Heart left ventricle (tissue), 16 donors: ENCODE measurements around the gene C6orf136. TPM values are rescaled to one million over a fixed set of nuclear protein-coding genes. Genes with fewer than 3 reads are reported as not detected.

Source experiments
- ATAC-seq, 4 donors: fragments of 200-7000 bp; cut with Tn5 transposase; one replicate each; pipeline ENCODE4 v1.9.1; 2020 to 2022; ENCODE audit warnings: moderate library complexity in 4 of 4, mild to moderate bottlenecking in 3 of 4, moderate number of reproducible peaks in 1 of 4
- DNase-seq, 5 donors: peaks; one replicate each; pipeline ENCODE4 v3.0.0-alpha.2; 2020
- H3K27ac ChIP-seq, 12 donors: fragments of 200-600 bp; sonication (generic) in 4 of 12; one replicate each; pipeline versions ENCODE4 v1.5.0 to v1.8.0; 2016 to 2022; ENCODE audit warnings: mild to moderate bottlenecking in 2 of 12
- H3K27me3 ChIP-seq, 9 donors: fragments of 200-600 bp; sonication (generic) in 2 of 9; one replicate each; pipeline versions ENCODE4 v1.5.1 to v1.8.0; 2016 to 2022; ENCODE audit warnings: mild to moderate bottlenecking in 3 of 9
- H3K36me3 ChIP-seq, 9 donors: fragments of 200-600 bp; sonication (generic) in 2 of 9; one replicate each; pipeline versions ENCODE4 v1.5.0 to v1.8.0; 2018 to 2022; ENCODE audit warnings: mild to moderate bottlenecking in 2 of 9
- H3K4me1 ChIP-seq, 12 donors: fragments of 200-600 bp; sonication (generic) in 4 of 12; one replicate each; pipeline versions ENCODE4 v1.5.0 to v1.8.0; 2016 to 2022; ENCODE audit warnings: mild to moderate bottlenecking in 3 of 12
- H3K4me3 ChIP-seq, 12 donors: fragments of 200-600 bp; sonication (generic) in 4 of 12; one replicate each; pipeline versions ENCODE4 v1.5.0 to v1.8.0; 2017 to 2022; ENCODE audit warnings: mild to moderate bottlenecking in 9 of 12, moderate library complexity in 4 of 12
- H3K9me3 ChIP-seq, 12 donors: fragments of 200-600 bp; sonication (generic) in 4 of 12; one replicate each; pipeline versions ENCODE4 v1.5.0 to v1.8.0; 2016 to 2022; ENCODE audit warnings: mild to moderate bottlenecking in 1 of 12
- CTCF ChIP-seq, 12 donors: fragments of 200-600 bp; sonication (generic) in 4 of 12; IDR thresholded peaks; one replicate each; pipeline versions ENCODE4 v1.5.0 to v1.8.0; 2018 to 2022; ENCODE audit warnings: antibody characterized with exemption in 12 of 12, mild to moderate bottlenecking in 5 of 12
- POLR2A ChIP-seq, 2 donors: fragments of 450-650 bp; IDR thresholded peaks; one replicate each; pipeline ENCODE4 v1.6.1; 2017; ENCODE audit warnings: antibody characterized with exemption in 2 of 2, mild to moderate bottlenecking in 2 of 2, moderate library complexity in 2 of 2
- WGBS, 4 donors: extraction: QIAGEN DNeasy Blood & Tissue Kit in 2 of 4; methylation state at CpG; one replicate each; pipeline versions ENCODE4 v1.1.5 to v1.1.7; 2013 to 2018; 5-methylcytosine and 5-hydroxymethylcytosine counted together
- intact Hi-C, 10 donors: fragments of 100-400 bp; cut with DNase I; formaldehyde crosslinking; loops; one replicate each; pipeline versions ENCODE4 v1.11.1 to v1.14.2; 2022
- polyA plus RNA-seq, 2 donors: library from polyadenylated mRNA; stranded (reverse); fragments of 200-250 nt; gene quantifications; one replicate each; pipeline ENCODE4 v1.2.3, GENCODE V29; 2013
- total RNA-seq, 9 donors: library from RNA; depleted of rRNA in 2 of 9; stranded (reverse); fragments of >200 nt in 2 of 9; fragmentation: NEBNext Ultra II Directional in 3 of 9; extraction: Animal tissue kit (Norgen Biotek cat#: 25700) in 3 of 9; gene quantifications; one replicate each; pipeline versions ENCODE4 v1.1.0 to v1.2.4, GENCODE V29; 2016 to 2023
- donor health status: ischemic (EF 13 %, LVEDD 7.1; RV severe dilation, severe dysfunction).
- donor health status: healthy with polysubstance abuse.
- donor health status: DM: no; HTN: yes; CAD: no.
- donor health status: DM: no; HTN: no; CAD: no.
- donor health status: ischemic (EF 25% LVEDD 6.9; RV normal size, moderate dysfunction).
- donor health status: ischemic (EF 25% LVEDD 5.7; RV mildly dilated, moderate dysfunction).
- donor health status: healthy.
- donor health status: DM: yes; HTN: yes; CAD: no.
- donor health status: ischemic (EF 35%, LVEDD 5.7; RV mildly dilated, moderate dysfunction).
- donor health status: nonischemic (EF 11% LVEDD 7.7; RV severe dilation, severe dysfunction).
- donor health status: DM: yes; HTN: yes; CAD: no.
- donor health status: PGD.
- donor health status: ischemic (EF 29% LVEDD 5.4; RV normal size, mild dysfunction).
- donor health status: nonischemic (EF 23%, LVEDD 6.1; RV moderate dilation, normal function).

Gene C6orf136
- total and polyA plus RNA-seq, 11 donors = 27.9 to 79.3 (median 47.4) TPM

GRCh38 chr6:30626484-30627366, 20.2 kb upstream of the C6orf136 start, which contains the start of gene ATAT1:
TSS of gene ATAT1 (plus strand) at chr6:30626874.
- Histone ChIP-seq H3K36me3 (peaks cover 0 to 79% (median 63%) of the 10 kb centered on the region in 9 donors), H3K4me1 (peaks cover 0 to 24% (median 10%) of the 10 kb centered on the region in 12 donors), H3K27ac (peak within 1 kb of the TSS; percentile 73 to 94 (median 88)), H3K27me3 (no peaks in the 10 kb centered on the region), H3K9me3 (no peaks in the 10 kb centered on the region), H3K4me3 (peak within 1 kb of the TSS; percentile 42 to 84 (median 59))
- peak in 1 of 2 donors; percentile 48 for TF ChIP-seq POLR2A (IDR thresholded peaks at IDR 0.05)
- peak in 10 of 12 donors; percentile 6 to 63 (median 43) for TF ChIP-seq CTCF (IDR thresholded peaks at IDR 0.05)
- WGBS, 4 donors = 3 to 4% (median 4%) methylated on average over 35 to 36 of the region's 36 CpGs
- DNase-seq (peak; percentile 90 to 93 (median 92)), ATAC-seq (peak; percentile 95 to 98 (median 96))
- intact Hi-C loops = no loop called here

GRCh38 chr6:30635834-30636233, 11.1 kb upstream of the C6orf136 start:
- Histone ChIP-seq H3K4me3 (no peak overlapping the region), H3K27ac (no peak overlapping the region), H3K9me3 (no peaks in the 10 kb centered on the region), H3K4me1 (no peaks in the 10 kb centered on the region), H3K27me3 (no peaks in the 10 kb centered on the region), H3K36me3 (peaks cover 0 to 53% (median 26%) of the 10 kb centered on the region in 9 donors)
- DNase-seq = no peak
- 95 to 98% (median 97%) methylated on average over 3 of the region's 3 CpGs for WGBS, 4 donors
- intact Hi-C loops = no loop called here
- no peak for TF ChIP-seq POLR2A (IDR thresholded peaks at IDR 0.05)
- TF ChIP-seq CTCF (IDR thresholded peaks at IDR 0.05) = no peak
- no peak for ATAC-seq

- ATAC-seq = peak in 1 of 4 donors; percentile 11
- Histone ChIP-seq H3K27me3 (no peaks in the 10 kb centered on the region), H3K4me3 (no peak overlapping the region), H3K27ac (no peak overlapping the region), H3K9me3 (no peaks in the 10 kb centered on the region), H3K36me3 (peaks cover 0 to 67% (median 39%) of the 10 kb centered on the region in 9 donors), H3K4me1 (peaks cover 0 to 7% (median 0%) of the 10 kb centered on the region in 12 donors)
- 82 to 89% (median 87%) methylated on average over 10 of the region's 10 CpGs for WGBS, 4 donors
- TF ChIP-seq POLR2A (IDR thresholded peaks at IDR 0.05) = no peak
- no peak for TF ChIP-seq CTCF (IDR thresholded peaks at IDR 0.05)
- intact Hi-C loops = no loop called here
- DNase-seq = no peak
Measured at GRCh38 chr6:30640481-30640880, 6.5 kb upstream of the C6orf136 start.

- Histone ChIP-seq H3K4me3 (no peak overlapping the region), H3K27ac (no peak overlapping the region), H3K27me3 (no peaks in the 10 kb centered on the region), H3K4me1 (peaks cover 0 to 13% (median 2%) of the 10 kb centered on the region in 12 donors), H3K9me3 (no peaks in the 10 kb centered on the region), H3K36me3 (peaks cover 0 to 67% (median 39%) of the 10 kb centered on the region in 9 donors)
- ATAC-seq (no peak), DNase-seq (no peak)
- WGBS, 4 donors = 75 to 94% (median 89%) methylated on average over 1 of the region's 1 CpG
- intact Hi-C loops = no loop called here
- TF ChIP-seq POLR2A (IDR thresholded peaks at IDR 0.05) = no peak
- TF ChIP-seq CTCF (IDR thresholded peaks at IDR 0.05) = no peak
Measured at GRCh38 chr6:30641048-30641447, 5.9 kb upstream of the C6orf136 start.
